Retinal pigment epithelial cell (primary cell): Measurements from ENCODE around the gene CEND1.

Source experiments
- DNase-seq: peaks from one replicate; pipeline ENCODE4 v3.0.0-alpha.2; 2010; ENCODE audit warnings: low read depth
- H3K4me3 ChIP-seq: 2 replicates; pipeline ENCODE4 v1.5.1; 2011; ENCODE audit warnings: mild to moderate bottlenecking, low read length, control low read depth, moderate library complexity
- CTCF ChIP-seq: conservative IDR thresholded peaks from 2 replicates; pipeline ENCODE4 v1.5.1; 2011; ENCODE audit warnings: low read depth, low read length, control low read depth, inconsistent platforms

The CEND1 gene

GRCh38 chr11:794013-794765, 4.3 kb upstream of the CEND1 start:
- H3K4me3 ChIP-seq, result no peak overlapping the region
- TF ChIP-seq CTCF, result no peak
- no peak for DNase-seq

- DNase-seq, result no peak
- no peak overlapping the region for H3K4me3 ChIP-seq
- no peak for TF ChIP-seq CTCF
Measured at GRCh38 chr11:793556-793955, 3.7 kb upstream of the CEND1 start.

- no peak overlapping the region for H3K4me3 ChIP-seq
- DNase-seq, result no peak
Measured at GRCh38 chr11:792873-793272, 3.0 kb upstream of the CEND1 start.

DNA sequence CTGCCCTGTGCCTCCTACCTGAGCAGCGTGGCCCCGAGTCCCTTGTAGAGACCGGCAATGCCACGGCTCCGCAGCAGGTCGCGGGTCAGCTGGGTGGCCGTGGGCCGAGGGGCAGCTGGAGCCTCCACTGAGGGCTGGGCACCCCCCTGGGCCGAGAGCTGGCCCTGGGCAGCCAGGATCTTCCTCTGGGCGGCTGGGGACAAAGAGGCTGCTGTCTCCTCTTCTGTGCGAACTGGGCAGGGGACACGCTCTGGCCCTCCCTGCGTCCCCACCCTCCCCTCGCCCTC, 2.6 kb upstream of the CEND1 start:
- no peak overlapping the region for H3K4me3 ChIP-seq
- no peak for TF ChIP-seq CTCF
- DNase-seq, result no peak

More at GRCh38 chr11:792873-793272, 3.0 kb upstream of the CEND1 start:
- TF ChIP-seq CTCF, result no peak

DNA sequence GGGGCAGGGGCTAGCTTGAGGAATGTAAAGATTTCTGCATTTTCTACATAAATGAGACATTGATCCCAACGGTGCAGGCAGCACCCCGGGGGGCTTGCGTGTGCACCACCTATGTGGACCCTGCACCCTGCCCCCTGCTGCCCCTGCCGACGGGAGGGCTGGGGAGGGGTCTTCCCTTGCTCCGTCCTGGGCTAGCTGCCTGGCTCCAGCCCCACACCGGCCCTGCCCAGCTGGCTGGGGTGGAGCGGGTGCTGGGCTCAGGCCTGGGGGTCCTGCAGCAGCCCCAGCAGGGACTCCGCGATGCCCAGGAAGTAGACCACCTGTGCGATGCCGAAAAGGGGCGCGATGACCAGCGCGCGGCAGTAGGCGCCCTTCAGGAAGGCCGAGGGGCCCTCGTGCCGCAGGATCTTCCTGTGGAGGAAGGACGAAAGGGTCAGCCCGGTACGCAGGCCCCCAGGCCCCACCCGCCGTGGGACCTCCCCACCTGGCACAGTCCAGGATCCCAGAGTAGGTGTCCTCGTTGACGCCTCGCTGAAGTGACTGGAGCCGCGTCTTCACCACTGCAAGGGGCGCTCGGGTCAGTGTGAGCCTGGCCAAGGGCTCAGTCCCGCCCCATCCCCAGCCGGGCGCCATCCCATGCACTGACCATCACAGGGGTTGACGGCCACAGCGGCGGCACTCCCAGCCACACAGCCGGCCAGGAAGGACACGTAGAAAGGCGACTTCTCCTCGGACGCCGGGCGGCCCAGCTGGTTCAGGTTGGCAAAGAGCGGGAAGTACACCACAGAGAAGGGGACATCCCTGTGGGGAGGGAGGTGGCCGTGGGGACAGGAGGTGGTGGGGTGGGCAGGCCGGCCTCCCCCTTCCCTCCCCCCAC, 2.0 kb upstream of the CEND1 start:
- H3K4me3 ChIP-seq, result no peak overlapping the region
- no peak for TF ChIP-seq CTCF
- no peak for DNase-seq

- TF ChIP-seq CTCF, result no peak
- no peak overlapping the region for H3K4me3 ChIP-seq
- DNase-seq, result no peak
Measured at GRCh38 chr11:790721-791564, 1.1 kb upstream of the CEND1 start.
